ENCODE measurements around the gene YRDC.

YRDC gene

GRCh38 chr1:37765916-37766664 lies 41.9 kb downstream of the YRDC start:
- DNase-seq = no peak

- no peak for DNase-seq
Observed at GRCh38 chr1:37764888-37765441, 43.0 kb downstream of the YRDC start, which contains the start of gene EPHA10. Gene EPHA10 (minus strand): TSS chr1:37765120. CDS start chr1:37765066, 54 bp downstream.

- DNase-seq = no peak
Observed at GRCh38 chr1:37764414-37764825, 43.6 kb downstream of the YRDC start.

- DNase-seq = no peak
Observed at GRCh38 chr1:37763791-37764413, 44.1 kb downstream of the YRDC start.

GRCh38 chr1:37762516-37762915 lies 45.5 kb downstream of the YRDC start:
- no peak for DNase-seq

GRCh38 chr1:37761416-37762095 lies 46.5 kb downstream of the YRDC start:
- no peak for DNase-seq

GRCh38 chr1:37759451-37759850 lies 48.6 kb downstream of the YRDC start:
- no peak for DNase-seq

- no peak for DNase-seq
Observed at GRCh38 chr1:37755951-37756560, 52.0 kb downstream of the YRDC start.

GRCh38 chr1:37755290-37755689 lies 52.7 kb downstream of the YRDC start:
- DNase-seq = no peak

GRCh38 chr1:37753473-37754321 lies 54.3 kb downstream of the YRDC start:
- DNase-seq = no peak

All from activated gamma-delta T cell (primary cell).